ENCODE results near the gene WBP4. TPM values are rescaled to one million over a fixed set of nuclear protein-coding genes. Genes with fewer than 3 reads are reported as not detected.

The WBP4 gene
- polyA plus RNA-seq, 2 of the 4 experiments (the other 2 are of a cell fraction), result 9.0 to 13.9 TPM

DNA sequence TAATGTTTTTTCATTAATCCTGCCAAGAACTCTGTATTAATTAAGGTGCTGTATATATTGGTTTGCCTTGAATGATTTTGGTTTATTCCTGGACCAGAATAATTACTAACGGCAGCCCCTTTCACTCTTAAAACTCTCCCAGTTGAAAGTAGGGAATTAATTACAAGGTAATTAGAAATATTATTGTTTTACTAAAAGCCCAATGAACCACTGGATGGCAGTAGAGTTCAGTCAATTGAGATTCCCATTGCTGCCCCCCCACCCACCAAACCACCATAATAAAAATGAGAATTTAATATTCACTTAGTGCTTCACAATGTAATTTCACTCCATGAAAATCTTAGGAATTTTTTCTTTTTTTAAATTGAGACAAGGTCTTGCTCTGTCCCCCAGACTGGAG lies 13.7 kb downstream of the WBP4 start:
- TF ChIP-seq ZC3H11A (IDR thresholded peaks at IDR 0.05), result no peak
- TF ChIP-seq RAD21 (conservative IDR thresholded peaks at IDR 0.05 in 1 of 2, IDR thresholded peaks at IDR 0.05 in 1 of 2), result peak; percentile 61 to 71
- TF ChIP-seq ZNF302 (CRISPR knock-in tag; IDR thresholded peaks at IDR 0.05), result no peak
- no peak for TF ChIP-seq RNF2 (IDR thresholded peaks at IDR 0.05; ENCODE audit: borderline replicate concordance, low read depth)
- TF ChIP-seq SMC3 (IDR thresholded peaks at IDR 0.05), result peak; percentile 48
- TF ChIP-seq, protein P1, sequence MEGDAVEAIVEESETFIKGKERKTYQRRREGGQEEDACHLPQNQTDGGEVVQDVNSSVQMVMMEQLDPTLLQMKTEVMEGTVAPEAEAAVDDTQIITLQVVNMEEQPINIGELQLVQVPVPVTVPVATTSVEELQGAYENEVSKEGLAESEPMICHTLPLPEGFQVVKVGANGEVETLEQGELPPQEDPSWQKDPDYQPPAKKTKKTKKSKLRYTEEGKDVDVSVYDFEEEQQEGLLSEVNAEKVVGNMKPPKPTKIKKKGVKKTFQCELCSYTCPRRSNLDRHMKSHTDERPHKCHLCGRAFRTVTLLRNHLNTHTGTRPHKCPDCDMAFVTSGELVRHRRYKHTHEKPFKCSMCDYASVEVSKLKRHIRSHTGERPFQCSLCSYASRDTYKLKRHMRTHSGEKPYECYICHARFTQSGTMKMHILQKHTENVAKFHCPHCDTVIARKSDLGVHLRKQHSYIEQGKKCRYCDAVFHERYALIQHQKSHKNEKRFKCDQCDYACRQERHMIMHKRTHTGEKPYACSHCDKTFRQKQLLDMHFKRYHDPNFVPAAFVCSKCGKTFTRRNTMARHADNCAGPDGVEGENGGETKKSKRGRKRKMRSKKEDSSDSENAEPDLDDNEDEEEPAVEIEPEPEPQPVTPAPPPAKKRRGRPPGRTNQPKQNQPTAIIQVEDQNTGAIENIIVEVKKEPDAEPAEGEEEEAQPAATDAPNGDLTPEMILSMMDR (IDR thresholded peaks at IDR 0.05), result peak; percentile 61
- TF ChIP-seq FOSB (CRISPR knock-in tag; IDR thresholded peaks at IDR 0.05), result no peak
- TF ChIP-seq ATOH8 (CRISPR knock-in tag; IDR thresholded peaks at IDR 0.05; ENCODE audit: low read depth), result no peak
- WGBS (ENCODE audit: missing lambda C conversion rate), result 71% methylated on average over 1 of the region's 1 CpG
- ChIA-PET POLR2A (no interaction called here), CTCF (interaction anchor here (0.8 to 1.9 kb wide), 9 partner anchors 9 to 578 kb away, joined by 3 to 7 read pairs (median 3); no protein-coding TSS in a partner anchor)
- no peak overlapping the region for H3K4me3 ChIP-seq
- no peaks in the 10 kb centered on the region for H3K4me1 ChIP-seq
- H3K27ac ChIP-seq, result no peak overlapping the region
- no peak for ATAC-seq
- no peak overlapping the region for H3K4me2 ChIP-seq
- FAIRE-seq, result no peak
- H3K9me3 ChIP-seq, result no peaks in the 10 kb centered on the region
- peak; percentile 16 to 24 for DNase-seq (ENCODE audit: low read depth in 1 of 2, low spot score in 1 of 2)

DNA sequence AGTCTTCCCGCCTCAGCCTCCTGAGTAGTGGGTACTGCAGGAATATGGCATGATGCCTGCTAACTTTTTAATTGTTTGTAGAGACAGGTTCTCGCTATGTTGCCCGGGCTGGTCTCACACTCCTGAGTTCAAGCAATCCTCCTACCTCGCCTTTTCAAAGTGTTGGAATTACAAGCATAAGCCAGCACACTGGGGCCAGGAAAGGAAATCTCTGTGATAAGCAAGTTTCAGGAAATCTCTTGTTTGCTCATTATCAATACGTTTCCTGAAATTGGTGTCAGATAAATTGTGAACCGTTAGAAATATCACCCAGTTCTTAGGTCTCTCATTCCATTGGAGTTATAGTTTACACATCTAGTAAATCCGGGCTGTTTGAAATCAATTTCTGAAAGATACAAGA lies 14.2 kb downstream of the WBP4 start:
- ChIA-PET CTCF (no interaction called here), POLR2A (no interaction called here)
- no peaks in the 10 kb centered on the region for H3K9me3 ChIP-seq
- no peak overlapping the region for H3K27ac ChIP-seq
- H3K4me1 ChIP-seq, result no peaks in the 10 kb centered on the region
- ATAC-seq (no peak), DNase-seq (ENCODE audit: low read depth in 1 of 2, low spot score in 1 of 2) (no peak), FAIRE-seq (no peak)
- TF ChIP-seq CHD2 (IDR thresholded peaks at IDR 0.05; ENCODE audit: low read length, partially characterized antibody), result no peak
- no peak for TF ChIP-seq MYC (IDR thresholded peaks at IDR 0.05; ENCODE audit: borderline replicate concordance, low read length)
- TF ChIP-seq EHF (CRISPR knock-in tag; IDR thresholded peaks at IDR 0.05), result no peak
- TF ChIP-seq MAX (IDR thresholded peaks at IDR 0.05), result no peak
- TF ChIP-seq BHLHE40 (IDR thresholded peaks at IDR 0.05; ENCODE audit: low read depth, low read length), result no peak
- TF ChIP-seq NPAS2 (CRISPR knock-in tag; IDR thresholded peaks at IDR 0.05; ENCODE audit: borderline replicate concordance), result no peak
- 89% methylated on average over 7 of the region's 7 CpGs for WGBS (ENCODE audit: missing lambda C conversion rate)
- no peak overlapping the region for H3K4me2 ChIP-seq
- H3K4me3 ChIP-seq, result no peak overlapping the region

GRCh38 chr13:41077475-41077874 lies 16.2 kb downstream of the WBP4 start:
- Histone ChIP-seq H3K4me1 (no peaks in the 10 kb centered on the region), H3K4me2 (no peak overlapping the region), H3K9me3 (no peaks in the 10 kb centered on the region), H3K4me3 (no peak overlapping the region), H3K27ac (no peak overlapping the region)
- no peak for TF ChIP-seq CBX2 (IDR thresholded peaks at IDR 0.05; ENCODE audit: borderline replicate concordance, low read depth)
- ChIA-PET CTCF (no interaction called here), POLR2A (no interaction called here)
- ATAC-seq (no peak), DNase-seq (ENCODE audit: low read depth in 1 of 2, low spot score in 1 of 2) (no peak), FAIRE-seq (no peak)
- WGBS (ENCODE audit: missing lambda C conversion rate), result 84% methylated on average over 3 of the region's 3 CpGs

- Histone ChIP-seq H3K9me3 (no peaks in the 10 kb centered on the region), H3K27ac (no peak overlapping the region), H3K4me1 (no peaks in the 10 kb centered on the region), H3K4me3 (no peak overlapping the region), H3K4me2 (no peak overlapping the region)
- FAIRE-seq, result no peak
- ATAC-seq, result no peak
- WGBS (ENCODE audit: missing lambda C conversion rate), result 89% methylated on average over 4 of the region's 4 CpGs
- TF ChIP-seq EHF (CRISPR knock-in tag; IDR thresholded peaks at IDR 0.05) (no peak), NFE2L2 (conservative IDR thresholded peaks at IDR 0.05; ENCODE audit: low read length) (no peak), FOSL2 (IDR thresholded peaks at IDR 0.05) (no peak), FOSL2 (CRISPR knock-in tag; IDR thresholded peaks at IDR 0.05) (no peak), HEYL (CRISPR knock-in tag; IDR thresholded peaks at IDR 0.05) (no peak), ZNF302 (CRISPR knock-in tag; IDR thresholded peaks at IDR 0.05) (no peak), BCL3 (IDR thresholded peaks at IDR 0.05) (no peak), RNF2 (IDR thresholded peaks at IDR 0.05; ENCODE audit: borderline replicate concordance, low read depth) (no peak), ZFP36 (IDR thresholded peaks at IDR 0.05; ENCODE audit: borderline replicate concordance, partially characterized antibody) (no peak)
- ChIA-PET POLR2A (no interaction called here), CTCF (no interaction called here)
- no peak for DNase-seq (ENCODE audit: low read depth in 1 of 2, low spot score in 1 of 2)
Observed at GRCh38 chr13:41079725-41080124, 18.4 kb downstream of the WBP4 start.

Data from A549 (cell line).